RCC 7860 (cell line): ENCODE results near the gene CLBA1.

Experiments used
- DNase-seq: peaks from one replicate; pipeline ENCODE4 v3.0.0-alpha.2; 2015; ENCODE audit warnings: low spot score
- FAIRE-seq: peaks from 2 replicates; lab custom pipeline; 2012; peaks lifted over from hg19 to GRCh38; lab: Jason Lieb, UNC

CLBA1 gene

DNA sequence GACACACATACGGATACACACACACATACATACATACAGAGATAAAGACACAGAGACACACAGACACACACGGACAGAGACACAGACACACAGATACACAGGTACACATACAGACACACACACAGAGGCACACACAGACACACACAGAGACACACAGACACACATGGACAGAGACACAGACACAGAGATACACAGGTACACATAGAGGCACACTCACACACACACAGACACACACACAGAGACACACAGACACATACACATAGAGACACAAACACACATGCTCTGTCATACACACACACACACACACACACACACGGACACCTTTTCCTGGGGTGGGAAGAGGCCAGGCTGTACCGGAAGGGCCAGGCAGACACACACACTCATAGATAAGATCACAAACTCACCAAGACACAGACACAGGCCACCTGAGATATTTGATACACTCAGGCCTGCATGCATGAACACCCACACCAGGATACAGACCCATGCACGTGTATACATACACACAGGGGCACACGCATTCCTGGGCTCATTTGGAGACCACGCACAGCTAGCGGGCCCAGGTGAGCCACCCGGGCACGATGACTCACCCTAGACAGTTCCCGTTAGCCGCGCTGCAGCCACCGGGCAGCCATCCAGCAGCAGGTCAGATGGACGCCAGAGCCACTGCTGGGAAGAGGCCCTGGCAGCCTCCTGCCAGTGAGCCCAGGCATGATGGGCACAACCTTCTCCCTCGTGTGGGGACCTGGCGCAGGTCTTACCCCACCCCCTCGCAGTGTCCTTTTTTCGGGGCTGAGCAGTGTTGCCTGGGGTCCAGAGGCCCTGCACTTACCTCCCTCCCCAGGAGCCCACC, 5.6 kb upstream of the CLBA1 start:
- DNase-seq, result peak; percentile 60
- FAIRE-seq, result peak; percentile 16

DNA sequence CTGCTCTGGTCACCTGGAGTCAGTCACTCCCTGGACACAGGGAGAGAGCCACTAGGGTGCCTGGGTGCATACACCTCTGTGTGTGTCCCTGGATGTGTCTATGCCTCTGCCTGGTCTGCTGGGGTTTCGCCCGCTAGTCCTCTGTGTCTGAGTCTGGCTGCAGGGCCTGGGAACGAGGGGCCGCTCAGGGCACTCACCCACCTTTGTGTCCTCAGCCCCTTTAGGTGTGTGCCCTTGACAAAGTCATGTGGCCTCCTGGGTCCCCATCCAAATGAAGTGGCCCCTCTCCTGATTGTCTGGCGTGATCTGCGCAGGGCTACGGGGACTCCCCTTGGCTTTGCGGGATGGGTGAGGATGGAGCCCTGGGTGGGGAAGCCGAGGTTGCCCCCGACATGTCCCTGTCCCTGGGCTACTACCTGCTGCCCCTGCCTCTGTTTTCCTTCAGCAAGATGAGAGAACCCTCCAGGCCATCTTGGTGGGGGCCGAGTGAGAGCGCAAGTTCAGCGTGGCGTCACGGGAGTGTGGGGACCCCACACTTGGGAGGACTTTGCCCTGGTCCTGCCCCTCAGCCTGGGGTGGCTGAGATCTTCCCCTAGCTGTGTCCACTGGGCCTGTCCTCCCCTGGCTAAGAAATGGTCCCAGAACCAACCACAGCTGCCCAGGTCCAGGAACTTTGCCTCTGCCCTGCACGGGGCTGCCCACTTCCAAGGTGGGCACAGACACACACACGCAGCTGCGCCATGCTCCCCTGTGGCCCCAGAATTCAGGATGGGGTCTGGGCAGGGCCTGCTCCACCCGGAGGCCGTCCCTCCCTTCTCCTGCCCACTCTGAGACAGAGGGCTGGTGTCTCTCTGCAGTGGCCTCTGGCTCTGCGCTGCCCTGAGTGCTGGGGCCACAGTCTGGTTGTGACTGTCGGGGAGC, 4.7 kb upstream of the CLBA1 start:
- FAIRE-seq (no peak), DNase-seq (no peak)

DNA sequence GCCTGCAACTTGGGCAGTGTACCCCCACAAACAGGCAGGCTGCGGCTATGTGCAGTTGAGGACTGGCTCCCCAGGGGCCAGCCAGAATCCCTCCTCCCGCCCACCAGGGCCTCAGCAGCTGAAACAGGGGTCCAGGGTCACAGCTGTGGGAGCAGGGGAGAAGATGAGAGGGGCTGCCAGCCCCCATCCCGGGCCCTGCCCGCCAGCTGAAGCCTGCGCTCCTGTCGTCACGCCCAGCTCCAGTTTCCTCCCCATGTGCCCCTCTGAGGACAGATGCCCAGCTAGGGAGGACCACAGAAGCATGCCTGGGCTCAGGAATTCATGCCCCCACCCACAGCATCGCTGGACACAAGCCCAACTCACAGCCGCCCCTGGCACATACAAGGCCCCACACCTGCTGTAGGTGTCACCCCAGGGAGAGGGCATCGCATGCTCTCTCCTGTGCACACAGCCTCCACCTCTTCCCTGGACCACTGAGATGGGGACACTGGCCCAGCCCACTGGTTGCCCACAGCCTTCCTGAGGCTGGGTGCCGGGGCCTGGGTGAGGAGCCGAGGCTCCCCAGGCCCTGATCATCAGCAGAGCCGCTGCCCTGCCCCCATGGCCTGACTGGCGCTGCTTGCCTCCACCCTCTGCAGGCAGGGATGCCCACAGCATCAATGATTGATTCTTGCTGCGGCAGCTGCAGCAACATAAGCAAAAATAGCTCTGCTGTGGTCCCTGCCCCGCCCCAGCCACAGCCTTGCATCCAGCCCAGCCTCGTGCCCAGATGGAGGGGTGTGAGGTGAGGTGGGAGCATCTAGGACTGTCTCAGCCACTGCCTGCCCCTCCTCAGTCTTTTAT, 3.7 kb upstream of the CLBA1 start:
- FAIRE-seq (no peak), DNase-seq (no peak)

DNA sequence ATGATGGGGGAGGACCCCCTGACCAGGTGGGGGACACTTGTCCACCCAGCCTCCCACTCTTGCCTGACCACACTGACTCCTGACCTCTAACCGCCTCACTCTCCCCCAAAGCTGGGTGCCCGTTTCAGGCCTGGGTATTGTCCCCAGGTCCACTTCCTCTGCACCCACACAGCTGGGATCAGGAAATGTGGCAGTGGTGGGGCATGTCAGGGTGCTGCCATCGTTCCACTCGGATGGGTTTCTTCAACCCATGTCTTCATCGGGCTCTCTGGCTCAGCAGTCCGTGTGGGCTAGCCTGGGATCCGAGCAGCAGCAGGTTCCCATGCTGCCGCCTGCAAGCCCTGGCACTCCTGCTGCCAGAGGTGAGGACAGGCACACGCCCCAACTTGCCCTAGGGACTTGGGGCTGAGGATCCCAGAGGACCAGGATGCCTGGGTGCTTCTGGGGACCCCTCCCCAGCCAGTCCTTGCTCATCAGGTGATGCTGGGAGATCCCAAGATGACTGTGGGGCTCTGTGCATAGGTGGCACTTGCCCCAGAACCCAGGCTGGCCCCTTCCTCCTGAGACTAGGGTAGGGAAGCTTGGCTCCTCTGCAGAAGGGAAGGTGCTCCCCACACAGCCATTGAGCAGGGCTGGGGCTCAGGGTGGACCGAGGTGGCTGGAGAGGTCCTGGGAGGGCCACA, 2.9 kb upstream of the CLBA1 start:
- DNase-seq (no peak), FAIRE-seq (no peak)

DNA sequence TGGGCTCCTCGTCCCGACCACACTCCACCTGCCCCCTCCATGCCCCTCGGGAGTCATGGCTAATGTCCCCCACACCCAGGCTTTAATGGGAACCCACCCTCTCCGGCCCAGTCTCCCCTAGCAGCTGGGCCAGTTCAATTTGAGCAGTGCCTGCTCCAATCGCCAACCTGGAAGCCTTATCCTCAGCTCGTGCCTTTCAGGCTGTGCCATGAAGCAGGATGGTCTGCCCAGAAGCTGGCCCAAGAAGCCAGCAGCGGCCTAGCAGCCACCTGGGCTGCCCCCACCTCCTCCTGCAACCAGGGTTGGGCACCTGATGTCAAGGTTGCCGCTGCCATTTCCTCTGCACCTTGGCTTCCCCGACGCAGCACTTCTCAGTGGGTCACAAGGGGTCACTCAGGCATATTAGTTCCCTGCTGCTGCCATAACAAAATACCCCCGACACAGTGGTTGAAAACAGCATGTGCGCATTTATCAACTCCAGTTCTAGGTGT, 2.3 kb upstream of the CLBA1 start:
- DNase-seq, result no peak
- no peak for FAIRE-seq

DNA sequence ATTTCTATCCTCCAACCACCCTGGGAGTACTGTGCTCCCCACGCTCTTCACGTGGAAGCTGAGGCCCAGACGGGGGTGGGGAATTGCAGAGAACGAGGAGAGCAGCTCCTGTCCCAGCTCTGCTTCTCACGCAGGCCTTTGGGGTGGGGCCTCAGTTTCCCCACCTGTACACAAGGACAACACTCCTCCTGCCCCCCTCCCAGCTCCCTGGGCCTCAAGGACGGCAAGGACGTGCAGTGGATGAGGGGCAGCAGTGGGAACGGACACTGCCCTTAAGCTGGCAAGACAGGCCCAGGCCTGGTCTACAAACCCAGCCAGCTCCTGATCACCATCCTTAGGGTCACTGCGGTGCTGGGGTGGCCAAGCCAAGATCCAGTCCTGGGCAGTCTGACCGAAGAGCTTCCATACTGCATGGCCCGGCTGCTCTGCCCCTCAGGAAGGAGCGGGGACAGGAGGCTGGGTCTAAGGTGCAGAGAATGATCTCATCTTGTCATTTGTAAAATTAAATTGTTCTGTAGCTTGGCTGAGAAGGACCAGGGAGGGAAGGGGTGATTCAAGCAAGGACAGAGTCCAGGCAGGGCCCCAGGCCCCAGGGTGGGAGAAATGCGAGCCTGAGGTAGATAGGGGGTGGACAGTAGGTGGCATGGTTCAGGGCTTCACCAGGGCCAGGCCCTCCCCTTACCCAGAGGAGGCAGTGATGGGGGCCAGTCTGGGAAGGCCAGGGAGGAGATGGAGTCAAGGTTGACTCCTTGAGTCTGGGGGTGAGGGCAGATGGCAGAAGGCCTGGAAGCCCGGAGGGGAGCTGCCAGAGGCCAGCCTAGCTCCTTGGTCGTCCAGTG, 1.3 kb upstream of the CLBA1 start:
- FAIRE-seq, result no peak
- no peak for DNase-seq

DNA sequence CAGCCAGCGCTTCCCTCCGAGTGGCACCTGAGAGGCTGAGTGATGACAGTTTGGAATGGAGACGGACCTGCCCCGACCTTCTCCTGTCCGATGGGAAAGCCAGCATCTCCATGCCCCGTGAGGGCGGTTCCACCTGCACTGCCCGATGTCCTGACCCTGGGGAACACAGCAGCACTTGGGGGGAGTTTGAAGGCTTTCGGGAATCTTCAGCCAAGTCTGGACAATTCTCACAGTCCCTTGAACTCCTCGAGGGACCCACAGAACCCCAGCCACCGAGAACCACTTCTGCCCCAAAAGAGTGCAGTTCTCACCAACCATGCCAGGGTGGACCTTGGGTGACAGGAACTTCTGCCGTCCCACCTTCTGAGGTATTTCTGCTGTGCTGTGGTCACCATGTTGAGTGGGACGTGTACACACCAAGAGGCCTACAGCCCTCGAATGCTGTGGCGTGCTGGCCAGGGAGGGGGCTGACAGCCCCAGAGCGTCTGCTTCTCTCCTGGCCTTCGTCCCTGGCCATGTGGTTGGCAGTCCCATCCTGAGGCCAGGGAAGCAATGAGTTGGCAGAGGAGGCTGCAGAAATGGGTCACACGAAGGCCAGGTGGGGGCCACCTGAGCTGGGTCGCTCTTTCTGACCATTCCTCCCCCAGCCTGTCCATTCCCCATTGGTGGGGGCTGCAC, 1.0 kb downstream of the CLBA1 start:
- FAIRE-seq, result no peak

DNA sequence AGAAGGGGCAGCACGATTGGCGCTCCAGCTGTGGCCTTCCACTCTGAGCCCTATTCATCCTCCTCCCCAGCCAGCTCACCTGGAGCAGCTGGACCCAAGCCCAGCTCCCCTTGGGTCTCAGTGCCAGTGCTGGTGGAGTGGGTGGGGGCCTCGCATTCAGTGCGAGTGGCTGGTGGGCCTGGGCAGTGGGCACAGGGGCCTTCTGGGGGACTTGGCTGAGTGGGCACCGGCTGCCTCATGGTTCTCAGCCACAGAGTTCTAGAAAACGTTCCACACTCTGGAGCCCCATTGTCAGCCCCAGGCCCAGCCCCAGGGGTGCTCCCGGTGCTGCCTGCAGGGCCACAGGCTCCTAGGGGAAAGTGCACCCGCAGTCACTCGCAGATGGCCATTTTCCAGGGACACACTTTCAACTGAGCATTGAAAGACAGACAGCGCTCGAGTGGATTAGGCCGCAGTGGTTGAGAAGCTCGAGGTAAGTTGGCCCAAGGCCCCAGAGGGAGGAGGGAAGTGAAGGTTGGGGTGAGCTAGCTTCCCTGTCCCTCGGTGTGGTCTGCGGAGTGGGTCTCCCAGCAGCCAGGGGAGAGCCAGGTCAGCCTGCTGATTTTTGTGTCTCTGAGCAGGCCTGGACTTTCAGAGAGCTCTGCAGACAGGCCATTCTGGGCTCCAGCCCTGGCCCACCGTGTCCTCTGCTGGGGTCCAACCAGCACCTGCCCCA, 3.8 kb downstream of the CLBA1 start:
- no peak for DNase-seq
- no peak for FAIRE-seq

More for the DNA sequence above, 1.0 kb downstream of the CLBA1 start:
- no peak for DNase-seq

DNA sequence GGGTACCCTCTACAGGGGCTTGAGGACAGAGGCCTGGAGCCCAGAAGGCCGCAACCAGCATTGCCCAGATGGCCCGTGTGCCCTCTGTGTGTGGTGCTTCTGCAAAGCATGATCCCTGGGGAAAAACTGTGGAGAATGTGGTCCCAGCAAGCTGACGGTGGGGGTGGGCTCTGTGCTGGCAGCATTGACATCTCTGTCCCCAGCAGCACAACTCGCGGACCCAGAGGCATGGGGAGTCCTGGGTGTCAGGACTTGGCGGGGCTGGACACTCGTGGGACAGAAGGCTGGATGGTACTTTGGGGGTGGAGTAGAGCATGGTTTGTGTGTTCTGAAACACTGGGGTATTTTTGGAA, 4.3 kb downstream of the CLBA1 start:
- FAIRE-seq, result no peak
- DNase-seq, result no peak

DNA sequence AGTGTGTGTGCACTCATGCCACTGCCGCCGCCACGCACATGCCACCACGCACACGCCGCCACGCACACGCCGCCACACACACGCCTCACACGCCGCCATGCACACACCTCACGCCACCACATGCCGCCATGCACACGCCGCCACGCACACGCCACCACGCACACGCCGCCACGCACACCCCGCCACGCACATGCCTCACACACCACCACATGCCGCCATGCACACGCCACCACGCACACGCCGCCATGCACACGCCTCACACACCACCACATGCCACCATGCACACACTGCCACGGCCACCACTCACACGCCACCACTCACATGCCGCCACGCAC, 6.3 kb downstream of the CLBA1 start:
- no peak for DNase-seq
- FAIRE-seq, result no peak

DNA sequence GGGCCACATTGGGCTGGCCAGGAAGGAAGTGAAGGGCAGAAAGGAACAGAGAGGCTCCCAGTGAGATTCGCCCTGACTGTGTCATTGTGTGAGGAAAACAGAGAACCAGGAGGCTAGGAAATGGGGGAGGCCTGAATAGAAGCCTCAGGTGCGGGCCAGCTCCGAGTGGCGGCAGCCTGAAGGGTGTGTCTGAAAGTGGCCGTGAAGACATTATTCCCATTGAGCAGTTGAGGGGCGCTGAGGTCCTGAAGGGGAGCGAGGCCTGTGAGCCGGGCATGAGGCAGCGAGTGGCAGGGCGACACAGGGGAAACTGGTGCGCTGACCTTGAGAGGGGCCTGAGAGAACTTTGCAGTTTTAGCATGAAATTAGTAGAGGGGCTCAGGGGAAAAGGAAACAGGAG, 6.9 kb downstream of the CLBA1 start:
- DNase-seq (no peak), FAIRE-seq (no peak)

DNA sequence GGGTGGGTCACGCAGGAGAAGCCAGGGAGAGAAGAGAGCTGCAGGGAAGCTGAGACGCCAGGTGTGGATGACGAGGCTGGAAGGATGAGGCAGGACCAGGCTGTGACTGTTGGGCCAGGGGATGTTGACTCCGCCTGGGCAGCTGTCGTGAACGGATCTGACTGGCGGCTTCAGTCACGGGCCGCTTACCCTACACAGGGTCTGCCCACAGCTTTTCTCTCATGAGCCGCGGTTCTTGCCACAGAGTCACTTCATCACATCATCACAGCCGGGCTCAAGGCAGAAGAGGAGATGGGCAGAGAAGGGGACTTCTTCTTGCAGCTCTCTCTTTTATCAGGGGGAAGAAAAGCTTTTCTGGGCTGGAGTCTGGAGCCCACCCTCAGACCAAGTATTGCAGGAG, 7.7 kb downstream of the CLBA1 start:
- FAIRE-seq (no peak), DNase-seq (no peak)

DNA sequence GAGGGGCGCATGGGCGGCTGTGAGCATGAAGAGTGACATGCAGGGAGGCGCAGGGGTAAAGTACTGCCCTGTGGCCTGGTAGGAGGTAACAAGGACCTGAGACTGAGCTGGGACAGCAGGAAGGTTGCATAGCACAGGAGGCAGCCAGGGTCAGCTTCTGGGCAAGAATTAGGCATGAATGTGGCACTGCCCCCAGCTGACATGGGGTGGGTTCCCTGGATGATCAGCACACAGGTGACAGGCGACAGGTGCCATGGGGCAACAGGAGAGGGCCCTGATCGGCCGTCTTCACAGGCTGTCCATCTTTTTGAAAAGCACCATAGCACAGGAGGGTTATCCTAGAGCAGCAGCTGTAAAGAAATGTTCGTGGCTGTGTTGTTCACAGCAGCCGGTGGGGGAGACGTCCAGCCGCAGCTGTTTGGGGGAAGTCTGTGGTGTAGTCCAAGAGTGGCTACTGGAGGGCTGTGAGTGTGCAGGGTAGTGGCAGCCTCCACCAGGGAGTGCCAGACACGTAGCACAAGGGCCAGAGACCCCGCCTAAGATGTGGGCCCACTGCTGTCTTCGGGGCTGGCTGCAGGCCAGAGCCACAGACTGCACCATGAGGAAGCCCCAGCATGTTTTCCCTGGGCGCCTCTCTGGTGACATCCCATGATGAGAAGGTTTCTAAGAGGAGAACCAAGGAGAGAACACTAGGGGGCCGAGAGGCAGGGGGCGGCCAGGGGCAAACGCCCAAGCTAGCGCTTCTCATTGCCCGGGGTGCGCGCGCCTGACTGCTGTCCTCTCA, 8.4 kb downstream of the CLBA1 start:
- no peak for FAIRE-seq

DNA sequence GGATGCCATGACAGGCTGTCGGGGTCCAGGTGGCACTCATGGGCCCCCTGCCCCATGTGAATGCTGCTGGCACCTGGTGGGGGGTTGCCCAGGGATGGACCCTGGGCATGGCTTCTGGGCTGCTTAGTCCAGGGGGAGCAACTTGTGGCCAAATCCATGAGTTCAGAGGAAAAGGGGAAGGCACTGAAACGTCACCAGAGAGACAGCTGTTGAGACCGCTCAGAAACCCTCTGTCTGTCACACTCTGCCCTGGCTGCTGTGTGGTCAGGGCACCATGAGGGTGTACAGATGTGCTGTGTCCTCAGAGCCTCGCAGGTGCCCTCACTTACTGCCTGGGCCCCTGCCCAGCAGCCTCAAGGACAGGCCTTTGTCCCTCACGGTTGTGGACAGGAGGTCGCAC, 9.4 kb downstream of the CLBA1 start:
- no peak for FAIRE-seq
- DNase-seq, result no peak

More for the DNA sequence above, 8.4 kb downstream of the CLBA1 start:
- no peak for DNase-seq

DNA sequence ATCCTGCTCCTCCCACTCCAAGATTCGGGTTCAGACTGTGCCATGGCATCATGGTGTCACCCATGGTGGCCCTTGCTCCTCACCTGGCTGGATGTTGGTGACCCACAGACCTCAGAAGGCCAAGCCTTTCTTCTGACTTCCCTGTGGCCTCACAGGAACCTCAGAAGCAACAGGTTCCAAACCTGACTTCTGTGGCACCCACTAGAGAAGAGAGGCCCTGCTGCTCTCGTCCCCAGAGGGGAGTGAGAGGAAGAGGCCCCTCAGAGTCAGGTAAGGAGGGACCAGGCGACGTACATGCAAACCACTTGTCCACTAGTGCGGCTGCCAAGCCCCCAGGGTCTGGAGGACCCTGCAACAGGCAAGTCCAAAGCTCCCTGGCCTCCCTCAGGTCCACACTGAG, 10.4 kb downstream of the CLBA1 start:
- DNase-seq (no peak), FAIRE-seq (no peak)

DNA sequence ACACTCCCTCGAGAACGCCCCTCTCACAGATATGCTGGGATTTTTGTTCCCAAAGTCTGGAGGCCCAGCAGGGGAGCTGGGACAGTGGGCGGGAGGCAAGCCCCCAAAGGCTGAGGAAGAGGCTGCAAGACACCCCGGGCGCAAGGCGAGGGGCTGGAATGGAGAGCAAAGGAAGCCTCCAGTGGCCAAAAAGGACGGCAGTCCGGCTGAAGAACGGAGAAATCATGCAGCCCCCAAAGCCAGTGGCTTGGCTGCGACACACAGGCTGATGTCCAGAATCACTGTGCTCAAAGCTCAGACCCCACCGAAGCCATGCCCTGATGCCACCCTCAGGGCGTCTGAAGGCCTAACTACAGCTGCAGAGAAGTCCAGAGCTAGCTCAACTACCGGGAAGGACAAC, 10.9 kb downstream of the CLBA1 start:
- FAIRE-seq, result no peak

DNA sequence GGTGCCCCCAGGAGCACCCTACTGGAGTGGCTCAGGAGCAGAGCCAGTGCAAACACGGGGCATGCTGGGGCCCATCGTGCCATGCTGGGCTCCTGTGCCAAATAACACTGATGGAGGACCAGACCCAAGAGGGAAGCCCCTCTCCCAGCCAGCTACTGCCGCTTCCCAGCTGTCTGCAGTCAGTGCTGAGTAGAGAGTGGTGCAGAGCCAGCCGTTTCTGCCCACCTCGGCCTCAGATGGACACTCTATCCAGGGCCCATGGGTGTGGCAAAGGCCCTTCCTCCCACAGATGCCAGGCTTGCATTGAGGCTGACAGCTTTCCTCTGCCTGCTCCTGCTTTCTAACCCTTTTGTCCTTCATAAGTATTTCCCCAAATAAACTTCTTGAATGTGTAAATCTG, 13.2 kb downstream of the CLBA1 start:
- no peak for FAIRE-seq

More for the DNA sequence above, 10.9 kb downstream of the CLBA1 start:
- DNase-seq, result no peak

DNA sequence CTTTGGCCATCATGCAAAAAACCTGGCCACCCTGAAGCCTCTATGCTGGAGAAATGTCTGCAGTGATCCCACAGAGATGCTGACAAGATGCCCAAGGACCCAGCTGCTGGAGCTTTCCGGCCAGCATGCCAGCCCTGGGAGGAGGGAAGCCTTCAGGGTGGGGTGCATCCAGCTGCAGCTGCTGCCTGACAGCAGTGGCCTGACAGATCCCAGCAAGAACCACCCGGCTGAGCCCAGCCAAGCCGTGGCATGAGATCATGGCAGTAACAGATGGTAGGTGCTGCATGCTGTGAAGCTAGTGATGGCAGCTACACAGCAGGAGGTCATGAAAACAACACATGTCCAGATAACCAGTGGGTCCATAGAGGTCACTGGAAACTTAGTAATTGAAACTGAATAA, 13.8 kb downstream of the CLBA1 start:
- FAIRE-seq (no peak), DNase-seq (no peak)

More for the DNA sequence above, 13.2 kb downstream of the CLBA1 start:
- DNase-seq, result no peak
